ENCODE data around the gene RFWD3.

GRCh38 chr16:74586948-74587347, 79.7 kb downstream of the RFWD3 start:
- TF ChIP-seq ZNF274 (IDR thresholded peaks at IDR 0.05; ENCODE audit: low read depth, low read length) (no peak), SUZ12 (IDR thresholded peaks at IDR 0.05; ENCODE audit: extremely low read depth, insufficient read depth, insufficient read length) (no peak)
